HL-60 (cell line): ENCODE results near the gene POP7.

Source experiments
- DNase-seq, 2 experiments: peaks; one replicate each; pipeline ENCODE4 v3.0.0-alpha.2; 2010 to 2020; ENCODE audit warnings: low read depth in 1 of 2, low spot score in 1 of 2
- H3K27ac ChIP-seq: fragments of 250-450 bp; sonication (Bioruptor Pico); replicated peaks from 2 replicates; pipeline ENCODE4 v1.5.1; 2020; ENCODE audit warnings: mild to moderate bottlenecking, moderate library complexity
- H3K27me3 ChIP-seq: fragments of 250-450 bp; sonication (Bioruptor Pico); 2 replicates; pipeline ENCODE4 v1.5.1; 2021; ENCODE audit warnings: mild to moderate bottlenecking, moderate library complexity; ENCODE audit not compliant: insufficient read depth, poor library complexity, severe bottlenecking
- H3K4me3 ChIP-seq: replicated peaks from 2 replicates; pipeline ENCODE4 v1.5.1; 2011; ENCODE audit warnings: mild to moderate bottlenecking, control low read depth, low read length; ENCODE audit not compliant: insufficient read depth
- CTCF ChIP-seq: IDR thresholded peaks from one replicate; pipeline ENCODE4 v1.5.1; 2011; ENCODE audit warnings: low read length, control low read depth, inconsistent platforms; ENCODE audit not compliant: insufficient read depth
- GABPA ChIP-seq: IDR thresholded peaks from 2 replicates; pipeline ENCODE4 v1.6.1; 2012; ENCODE audit warnings: low read depth
- POLR2AphosphoS5 ChIP-seq: IDR thresholded peaks from 2 replicates; pipeline ENCODE4 v1.6.1; 2012; ENCODE audit warnings: low read depth
- SPI1 ChIP-seq: IDR thresholded peaks from 2 replicates; pipeline ENCODE4 v1.6.1; 2012; ENCODE audit warnings: low read depth, mild to moderate bottlenecking, borderline replicate concordance
- TF ChIP-seq, protein P1 (sequence below): IDR thresholded peaks from 2 replicates; pipeline ENCODE4 v1.6.1; 2012; ENCODE audit warnings: low read depth; ENCODE audit not compliant: insufficient replicate concordance

POP7 gene

GRCh38 chr7:100679927-100680575 lies 25.9 kb upstream of the POP7 start:
- Histone ChIP-seq H3K27me3 (no peaks in the 10 kb centered on the region), H3K4me3 (no peak overlapping the region), H3K27ac (no peak overlapping the region)
- TF ChIP-seq SPI1 (no peak), CTCF (no peak), GABPA (no peak), POLR2AphosphoS5 (no peak; the same call in 1 of the 2 replicates)
- TF ChIP-seq, protein P1, sequence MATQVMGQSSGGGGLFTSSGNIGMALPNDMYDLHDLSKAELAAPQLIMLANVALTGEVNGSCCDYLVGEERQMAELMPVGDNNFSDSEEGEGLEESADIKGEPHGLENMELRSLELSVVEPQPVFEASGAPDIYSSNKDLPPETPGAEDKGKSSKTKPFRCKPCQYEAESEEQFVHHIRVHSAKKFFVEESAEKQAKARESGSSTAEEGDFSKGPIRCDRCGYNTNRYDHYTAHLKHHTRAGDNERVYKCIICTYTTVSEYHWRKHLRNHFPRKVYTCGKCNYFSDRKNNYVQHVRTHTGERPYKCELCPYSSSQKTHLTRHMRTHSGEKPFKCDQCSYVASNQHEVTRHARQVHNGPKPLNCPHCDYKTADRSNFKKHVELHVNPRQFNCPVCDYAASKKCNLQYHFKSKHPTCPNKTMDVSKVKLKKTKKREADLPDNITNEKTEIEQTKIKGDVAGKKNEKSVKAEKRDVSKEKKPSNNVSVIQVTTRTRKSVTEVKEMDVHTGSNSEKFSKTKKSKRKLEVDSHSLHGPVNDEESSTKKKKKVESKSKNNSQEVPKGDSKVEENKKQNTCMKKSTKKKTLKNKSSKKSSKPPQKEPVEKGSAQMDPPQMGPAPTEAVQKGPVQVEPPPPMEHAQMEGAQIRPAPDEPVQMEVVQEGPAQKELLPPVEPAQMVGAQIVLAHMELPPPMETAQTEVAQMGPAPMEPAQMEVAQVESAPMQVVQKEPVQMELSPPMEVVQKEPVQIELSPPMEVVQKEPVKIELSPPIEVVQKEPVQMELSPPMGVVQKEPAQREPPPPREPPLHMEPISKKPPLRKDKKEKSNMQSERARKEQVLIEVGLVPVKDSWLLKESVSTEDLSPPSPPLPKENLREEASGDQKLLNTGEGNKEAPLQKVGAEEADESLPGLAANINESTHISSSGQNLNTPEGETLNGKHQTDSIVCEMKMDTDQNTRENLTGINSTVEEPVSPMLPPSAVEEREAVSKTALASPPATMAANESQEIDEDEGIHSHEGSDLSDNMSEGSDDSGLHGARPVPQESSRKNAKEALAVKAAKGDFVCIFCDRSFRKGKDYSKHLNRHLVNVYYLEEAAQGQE: no peak
- DNase-seq: peak in 1 of 2 experiments; percentile 32

- Histone ChIP-seq H3K27me3 (no peaks in the 10 kb centered on the region), H3K4me3 (no peak overlapping the region), H3K27ac (no peak overlapping the region)
- no peak for DNase-seq
- TF ChIP-seq POLR2AphosphoS5: peak; percentile 64; the same call in 1 of the 2 replicates
- TF ChIP-seq CTCF: no peak
Measured at GRCh38 chr7:100680576-100681271, 25.2 kb upstream of the POP7 start.

GRCh38 chr7:100681491-100682227 lies 24.3 kb upstream of the POP7 start:
- H3K27ac ChIP-seq: no peak overlapping the region
- H3K27me3 ChIP-seq: no peaks in the 10 kb centered on the region
- DNase-seq: no peak
- TF ChIP-seq SPI1 (no peak), GABPA (no peak), CTCF (no peak), POLR2AphosphoS5 (no peak)
- TF ChIP-seq, protein P1: no peak
- no peak overlapping the region for H3K4me3 ChIP-seq
